Measurements from ENCODE around the gene MKS1.

Gene MKS1

GRCh38 chr17:58165981-58166380 is 53.1 kb downstream of the MKS1 start:
- DNase-seq (ENCODE audit: low read depth in 2 of 2): no peak

- no peak for DNase-seq (ENCODE audit: low read depth in 2 of 2)
These were observed 57.5 kb downstream of the MKS1 start for GRCh38 chr17:58161566-58161965.

DNA sequence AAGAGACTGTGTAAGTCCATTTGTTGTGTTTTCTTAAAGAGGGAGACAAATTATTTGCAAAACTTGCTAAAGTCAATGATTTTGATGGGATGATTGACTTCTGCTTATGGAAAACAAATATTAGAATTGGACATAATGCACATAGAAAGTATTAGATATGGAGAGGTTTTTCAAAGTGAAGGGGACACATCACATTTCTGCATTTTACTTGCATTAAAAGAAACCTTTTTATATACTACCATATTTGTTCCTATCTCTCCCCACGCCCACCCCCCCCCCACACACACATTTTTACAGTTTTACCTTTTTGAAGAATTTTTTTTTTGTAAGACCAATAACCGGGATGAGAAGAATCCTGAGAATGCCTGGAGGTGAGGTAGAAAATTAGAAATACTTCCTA is 60.9 kb downstream of the MKS1 start:
- no peak for DNase-seq (ENCODE audit: low read depth in 2 of 2)

DNA sequence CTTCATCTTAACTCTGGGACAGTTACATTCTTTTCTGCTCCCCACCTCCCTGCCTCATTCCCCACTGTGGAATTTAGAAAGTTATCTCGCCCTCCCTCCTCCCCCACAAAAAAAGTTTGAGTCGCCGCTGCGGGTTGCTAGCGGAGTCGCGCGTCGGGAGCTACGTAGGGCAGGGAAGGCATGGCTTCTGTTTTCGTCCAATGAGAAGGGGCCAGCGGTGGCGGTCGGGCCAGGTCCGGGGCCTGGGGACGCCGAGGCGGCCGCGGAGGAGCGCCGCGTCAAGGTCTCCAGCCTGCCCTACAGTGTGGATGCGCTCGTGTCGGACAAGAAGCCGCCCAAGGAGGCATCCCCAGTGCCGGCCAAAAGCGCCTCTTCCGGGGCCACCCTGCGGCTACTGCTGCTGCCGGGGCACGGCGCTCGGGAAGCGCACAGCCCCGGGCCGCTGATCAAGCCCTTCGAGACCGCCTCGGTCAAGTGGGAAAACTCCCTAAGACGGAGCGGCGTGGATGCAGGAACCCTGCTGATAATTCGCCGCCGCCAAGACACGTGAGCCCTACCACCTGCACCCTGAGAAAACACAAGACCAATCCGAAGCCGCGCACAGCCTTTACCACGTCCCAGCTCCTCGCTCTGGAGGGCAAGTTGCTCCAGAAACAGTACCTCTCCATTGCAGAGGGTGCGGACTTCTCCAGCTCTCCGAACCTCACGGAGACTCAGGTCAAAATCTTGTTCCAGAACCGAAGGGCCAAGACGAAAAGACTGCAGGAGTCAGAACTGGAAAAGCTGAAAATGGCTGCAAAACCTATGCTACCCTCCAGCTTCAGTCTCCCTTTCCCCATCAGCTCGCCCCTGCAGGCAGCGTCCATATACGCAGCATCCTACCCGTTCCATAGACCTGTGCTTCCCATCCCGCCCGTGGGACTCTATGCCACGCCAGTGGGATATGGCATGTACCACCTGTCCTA is 61.9 kb downstream of the MKS1 start:
- DNase-seq (ENCODE audit: low read depth in 2 of 2): peak; percentile 18
